ENCODE data around the gene MVP.
A peak's percentile ranks its signal among the peaks of the same experiment; 100 is the strongest.

MVP gene

GRCh38 chr16:29848420-29849297, 28.4 kb downstream of the MVP start:
- Mint-ChIP-seq H3K4me3 (no peak overlapping the region), H3K9me3 (no peaks in the 10 kb centered on the region), H3K27me3 (no peaks in the 10 kb centered on the region), H3K27ac (peak overlapping the region; percentile 36 to 78), H3K36me3 (ENCODE audit: insufficient read depth) (peaks cover 39% of the 10 kb centered on the region), H3K4me1 (ENCODE audit: low read depth in 2 of 2) (peaks cover 3 to 6% of the 10 kb centered on the region in 2 donors)
- DNase-seq (peak; percentile 75 to 78 (median 76)), ATAC-seq (replicated peaks) (peak; percentile 98)

- Mint-ChIP-seq H3K27ac (peak overlapping the region in 1 of 2 donors; percentile 36), H3K9me3 (no peaks in the 10 kb centered on the region), H3K36me3 (ENCODE audit: insufficient read depth) (peaks cover 42% of the 10 kb centered on the region), H3K4me3 (no peak overlapping the region), H3K27me3 (no peaks in the 10 kb centered on the region), H3K4me1 (ENCODE audit: low read depth in 2 of 2) (peaks cover 3 to 6% of the 10 kb centered on the region in 2 donors)
- ATAC-seq (replicated peaks): no peak
- no peak for DNase-seq
Measured at GRCh38 chr16:29849505-29849904, 29.2 kb downstream of the MVP start.

GRCh38 chr16:29850998-29851397, 30.7 kb downstream of the MVP start:
- DNase-seq: no peak
- ATAC-seq (replicated peaks): no peak
- H3K27ac Mint-ChIP-seq: peak overlapping the region in 1 of 2 donors; percentile 36
- H3K4me3 Mint-ChIP-seq: no peak overlapping the region
- no peaks in the 10 kb centered on the region for H3K9me3 Mint-ChIP-seq
- peaks cover 2 to 3% of the 10 kb centered on the region in 2 donors for H3K4me1 Mint-ChIP-seq (ENCODE audit: low read depth in 2 of 2)
- H3K36me3 Mint-ChIP-seq (ENCODE audit: insufficient read depth): peaks cover 36% of the 10 kb centered on the region
- H3K27me3 Mint-ChIP-seq: no peaks in the 10 kb centered on the region

- Mint-ChIP-seq H3K4me1 (ENCODE audit: low read depth in 2 of 2) (peaks cover 2 to 3% of the 10 kb centered on the region in 2 donors), H3K4me3 (no peak overlapping the region), H3K36me3 (ENCODE audit: insufficient read depth) (peaks cover 21% of the 10 kb centered on the region), H3K9me3 (no peaks in the 10 kb centered on the region), H3K27ac (no peak overlapping the region), H3K27me3 (no peaks in the 10 kb centered on the region)
- DNase-seq (no peak), ATAC-seq (replicated peaks) (no peak)
Measured at GRCh38 chr16:29852654-29853053, 32.4 kb downstream of the MVP start.

- no peak for DNase-seq
- H3K27me3 Mint-ChIP-seq: no peaks in the 10 kb centered on the region
- H3K36me3 Mint-ChIP-seq (ENCODE audit: insufficient read depth): peaks cover 10% of the 10 kb centered on the region
- no peaks in the 10 kb centered on the region for H3K9me3 Mint-ChIP-seq
- no peak overlapping the region for H3K27ac Mint-ChIP-seq
- H3K4me3 Mint-ChIP-seq: no peak overlapping the region
- ATAC-seq (replicated peaks): no peak
- H3K4me1 Mint-ChIP-seq (ENCODE audit: low read depth in 2 of 2): peaks cover 0 to 1% of the 10 kb centered on the region in 2 donors
Measured at GRCh38 chr16:29854520-29855100, 34.3 kb downstream of the MVP start.

- H3K9me3 Mint-ChIP-seq: no peaks in the 10 kb centered on the region
- no peak for DNase-seq
- peak overlapping the region; percentile 44 to 49 for H3K27ac Mint-ChIP-seq
- peaks cover 12 to 16% of the 10 kb centered on the region in 2 donors for H3K4me1 Mint-ChIP-seq (ENCODE audit: low read depth in 2 of 2)
- ATAC-seq (replicated peaks): no peak
- H3K36me3 Mint-ChIP-seq (ENCODE audit: insufficient read depth): peaks cover 18% of the 10 kb centered on the region
- no peak overlapping the region for H3K4me3 Mint-ChIP-seq
- no peaks in the 10 kb centered on the region for H3K27me3 Mint-ChIP-seq
Measured at GRCh38 chr16:29857133-29857760, 37.0 kb downstream of the MVP start.

- DNase-seq (no peak), ATAC-seq (replicated peaks) (no peak)
- Mint-ChIP-seq H3K9me3 (no peaks in the 10 kb centered on the region), H3K27me3 (no peaks in the 10 kb centered on the region), H3K4me3 (peak overlapping the region in 1 of 2 donors; percentile 10), H3K4me1 (ENCODE audit: low read depth in 2 of 2) (peaks cover 16 to 23% of the 10 kb centered on the region in 2 donors), H3K36me3 (ENCODE audit: insufficient read depth) (peaks cover 21% of the 10 kb centered on the region), H3K27ac (peak overlapping the region in 1 of 2 donors; percentile 38)
Measured at GRCh38 chr16:29858149-29858849, 38.0 kb downstream of the MVP start.

- Mint-ChIP-seq H3K27me3 (no peaks in the 10 kb centered on the region), H3K36me3 (ENCODE audit: insufficient read depth) (peaks cover 20% of the 10 kb centered on the region), H3K9me3 (no peaks in the 10 kb centered on the region), H3K4me1 (ENCODE audit: low read depth in 2 of 2) (peaks cover 21 to 26% of the 10 kb centered on the region in 2 donors), H3K4me3 (no peak overlapping the region), H3K27ac (no peak overlapping the region)
- no peak for ATAC-seq (replicated peaks)
- DNase-seq: no peak
Measured at GRCh38 chr16:29858974-29859373, 38.7 kb downstream of the MVP start.

GRCh38 chr16:29860218-29860617, 40.0 kb downstream of the MVP start:
- H3K36me3 Mint-ChIP-seq (ENCODE audit: insufficient read depth): peaks cover 20% of the 10 kb centered on the region
- H3K27me3 Mint-ChIP-seq: no peaks in the 10 kb centered on the region
- ATAC-seq (replicated peaks): no peak
- peak overlapping the region in 1 of 2 donors; percentile 25 for H3K27ac Mint-ChIP-seq
- H3K9me3 Mint-ChIP-seq: no peaks in the 10 kb centered on the region
- H3K4me1 Mint-ChIP-seq (ENCODE audit: low read depth in 2 of 2): peaks cover 21 to 26% of the 10 kb centered on the region in 2 donors
- H3K4me3 Mint-ChIP-seq: no peak overlapping the region
- DNase-seq: no peak

- no peak for DNase-seq
- H3K4me3 Mint-ChIP-seq: peak overlapping the region; percentile 95 to 98
Measured at GRCh38 chr16:29862383-29862883, 42.2 kb downstream of the MVP start.

GRCh38 chr16:29862884-29863668, 42.8 kb downstream of the MVP start, which contains the start of gene CDIPT:
Gene CDIPT, minus strand, starts transcription at chr16:29863226. Its CDS starts 369 bp downstream, at chr16:29862857.
- Mint-ChIP-seq H3K36me3 (ENCODE audit: insufficient read depth) (peaks cover 20% of the 10 kb centered on the region), H3K27me3 (peaks cover 4 to 10% of the 10 kb centered on the region in 2 donors), H3K27ac (peak within 1 kb of the TSS; percentile 99), H3K4me1 (ENCODE audit: low read depth in 2 of 2) (peaks cover 22 to 26% of the 10 kb centered on the region in 2 donors), H3K4me3 (peak within 1 kb of the TSS; percentile 95 to 98), H3K9me3 (no peaks in the 10 kb centered on the region)
- DNase-seq (peak; percentile 90 to 93 (median 92)), ATAC-seq (replicated peaks) (peak; percentile 98)

More at GRCh38 chr16:29862383-29862883, 42.2 kb downstream of the MVP start:
- no peaks in the 10 kb centered on the region for H3K9me3 Mint-ChIP-seq
- peak overlapping the region; percentile 99 for H3K27ac Mint-ChIP-seq
- H3K36me3 Mint-ChIP-seq (ENCODE audit: insufficient read depth): peaks cover 20% of the 10 kb centered on the region
- H3K27me3 Mint-ChIP-seq: peaks cover 0 to 10% of the 10 kb centered on the region in 2 donors
- ATAC-seq (replicated peaks): no peak
- peaks cover 21 to 26% of the 10 kb centered on the region in 2 donors for H3K4me1 Mint-ChIP-seq (ENCODE audit: low read depth in 2 of 2)

- Mint-ChIP-seq H3K4me3 (peak overlapping the region; percentile 95 to 98), H3K27me3 (peaks cover 4 to 10% of the 10 kb centered on the region in 2 donors)
Measured at GRCh38 chr16:29863669-29863984, 43.4 kb downstream of the MVP start.

More at GRCh38 chr16:29863669-29863984, 43.4 kb downstream of the MVP start:
- peak overlapping the region; percentile 99 for H3K27ac Mint-ChIP-seq
- peaks cover 22 to 26% of the 10 kb centered on the region in 2 donors for H3K4me1 Mint-ChIP-seq (ENCODE audit: low read depth in 2 of 2)
- ATAC-seq (replicated peaks) (no peak), DNase-seq (no peak)
- peaks cover 16% of the 10 kb centered on the region for H3K36me3 Mint-ChIP-seq (ENCODE audit: insufficient read depth)
- H3K9me3 Mint-ChIP-seq: no peaks in the 10 kb centered on the region

Data from effector memory CD8-positive, alpha-beta T cell (primary cell).